Smooth muscle cell of the umbilical artery (primary cell): ENCODE measurements around the gene AP4B1. TPM values are rescaled to one million over a fixed set of nuclear protein-coding genes. Genes with fewer than 3 reads are reported as not detected.

Source experiments
- total RNA-seq: library from RNA; depleted of rRNA; stranded (reverse); fragments of >200 nt; gene quantifications from 2 replicates; pipeline ENCODE4 v1.2.3, GENCODE V29; 2014

Gene AP4B1
- total RNA-seq: 21.4 and 31.0 TPM in 2 replicates

DNA sequence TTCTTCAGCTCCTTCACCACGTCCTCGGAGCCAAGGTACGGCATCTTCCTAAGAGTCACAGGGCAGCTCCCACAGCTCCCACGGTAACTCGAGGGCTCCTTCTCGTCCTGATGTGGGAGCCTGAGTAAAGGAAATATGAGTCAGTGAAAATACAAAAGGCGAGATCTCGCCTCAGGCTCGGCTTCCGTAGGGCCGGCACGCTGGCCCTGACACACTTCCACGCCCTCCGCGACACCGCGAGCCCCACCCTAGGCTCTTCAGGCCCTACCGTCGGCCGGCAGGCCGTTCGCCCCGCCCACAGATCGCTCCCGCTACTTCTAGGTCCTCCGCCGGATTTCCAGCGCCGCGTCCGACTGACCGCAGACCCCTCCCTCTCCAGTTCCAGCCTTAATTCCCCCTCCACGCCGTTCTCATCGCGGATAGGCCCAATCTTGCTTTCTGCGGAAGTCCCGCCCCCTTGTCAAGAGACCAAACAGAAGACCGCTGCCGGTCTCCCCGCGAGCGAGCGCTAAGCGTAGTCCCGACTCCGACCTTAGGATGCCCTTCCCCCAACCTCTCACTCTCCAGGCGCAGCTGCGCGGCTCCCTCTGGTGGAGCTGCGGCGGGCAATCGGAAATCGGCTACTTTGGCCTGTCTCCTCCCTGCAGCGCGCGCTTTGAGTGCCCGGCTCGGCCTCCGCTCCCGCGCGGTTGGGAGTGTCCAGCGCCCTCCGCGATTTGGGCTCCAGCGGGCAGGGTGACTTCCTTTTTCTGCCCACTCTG, at the start of gene AP4B1, which contains the start of gene DCLRE1B:
Gene AP4B1, minus strand, starts transcription at position 126 of the 761 bp plus-strand sequence. Its CDS starts 82 bp downstream, at position 44.
Gene DCLRE1B, plus strand, starts transcription at position 653 of the 761 bp plus-strand sequence. CDS start 261 bp downstream, outside the sequence.

DNA sequence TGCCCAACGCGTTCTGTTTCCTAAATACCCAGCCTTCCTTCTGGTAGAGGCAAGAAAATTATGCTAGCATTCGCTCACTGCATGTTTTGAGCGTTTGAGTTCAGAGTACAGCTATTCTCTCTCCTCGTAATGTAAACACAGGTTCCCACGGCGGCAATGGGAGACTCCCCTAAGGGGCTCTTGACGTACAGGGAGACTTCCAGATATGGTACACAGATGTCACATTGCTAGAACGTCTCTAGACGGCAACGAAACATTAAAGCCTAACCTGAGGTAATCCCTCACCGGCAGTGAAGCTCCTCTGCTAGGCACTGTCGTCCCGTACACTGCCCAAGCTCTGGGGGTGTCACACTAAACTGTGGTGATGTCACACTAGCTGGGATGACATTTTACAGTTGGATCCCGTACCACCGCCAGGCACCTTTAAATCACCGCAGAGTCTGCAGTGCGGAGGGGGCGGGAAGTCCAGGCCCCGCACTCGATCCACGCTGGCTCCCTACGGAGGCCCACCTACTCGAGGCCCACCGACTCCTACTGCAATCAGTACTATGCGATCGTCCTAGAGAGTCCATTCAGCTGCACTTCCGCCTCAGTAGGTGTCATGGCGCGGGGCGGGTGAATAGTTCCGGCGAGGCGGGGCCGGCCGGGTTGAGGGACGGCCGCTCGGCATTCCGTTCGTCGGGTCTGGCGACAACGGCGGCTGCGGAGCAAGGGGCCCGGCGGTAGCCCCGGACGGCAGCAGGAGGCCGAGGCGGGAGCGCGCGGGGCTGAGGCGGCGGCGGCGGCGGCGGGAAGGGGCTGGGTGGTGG, 24.5 kb upstream of the AP4B1 start, which contains the start of gene HIPK1:
Gene HIPK1, plus strand, starts transcription at position 384 of the 809 bp plus-strand sequence.

DNA sequence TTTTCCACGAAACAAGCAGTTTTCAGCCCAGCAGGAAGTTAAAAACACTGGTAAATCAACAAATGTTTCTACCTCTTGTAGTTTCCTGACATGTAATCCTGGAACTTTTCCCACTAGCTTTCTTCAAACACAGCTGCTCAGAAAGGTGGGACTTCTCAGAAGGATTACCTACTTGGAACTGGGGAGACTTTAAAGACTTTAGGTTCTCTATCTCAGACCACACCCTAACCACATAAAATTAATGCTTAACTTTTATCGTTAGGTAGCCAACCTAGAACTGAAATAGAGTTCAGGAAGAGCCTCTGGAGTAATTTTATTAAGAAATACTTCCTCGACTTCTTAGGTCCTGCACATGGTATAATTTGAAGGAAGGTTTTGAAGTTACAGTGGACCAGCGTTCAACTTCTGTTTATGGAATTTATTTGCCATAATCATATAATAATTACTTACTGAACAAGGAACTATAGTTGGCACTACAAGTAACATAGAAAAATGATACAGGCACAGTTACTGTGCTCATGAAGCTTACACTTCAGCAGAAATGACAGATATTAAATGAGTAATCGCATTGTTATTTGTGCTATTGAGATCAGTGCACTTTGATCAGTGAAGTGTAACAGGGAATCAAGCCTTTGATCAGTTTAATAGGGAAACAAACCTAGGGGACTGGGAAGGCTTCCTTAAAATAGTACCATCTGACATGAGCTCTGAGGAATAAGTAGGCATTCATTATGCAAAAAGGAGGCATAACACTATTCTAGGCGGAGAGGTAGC, 17.0 kb downstream of the AP4B1 start, which contains the start of gene BCL2L15:
Gene BCL2L15, minus strand, starts transcription at position 180 of the 774 bp plus-strand sequence. CDS start 206 bp downstream, outside the sequence.

DNA sequence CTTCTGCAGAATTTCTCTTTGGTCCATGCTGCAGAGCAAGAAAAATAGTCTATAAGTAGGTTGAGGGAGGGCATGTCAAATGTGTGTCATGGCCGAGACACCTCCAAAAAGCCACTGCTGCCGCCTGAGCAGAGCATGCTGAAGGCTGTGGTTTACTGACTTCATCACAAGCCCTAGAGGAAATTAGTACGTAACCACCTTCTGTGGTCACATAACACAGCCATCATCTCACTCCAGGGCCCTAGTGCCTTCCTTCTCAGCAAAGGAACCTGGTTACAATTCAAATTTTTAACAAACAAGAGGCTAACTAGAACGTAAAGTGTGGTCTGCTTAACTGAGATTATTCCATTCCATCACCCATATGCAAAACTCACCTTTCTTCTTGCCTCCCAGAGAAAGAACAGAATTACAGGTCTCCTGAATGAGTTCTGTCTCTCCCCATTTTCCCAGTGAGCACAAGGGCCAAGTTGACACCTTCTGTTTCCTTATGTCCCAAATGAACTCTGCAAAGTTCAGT, 32.9 kb downstream of the AP4B1 start, which contains the start of gene PTPN22:
Gene PTPN22, minus strand, starts transcription at position 116 of the 517 bp plus-strand sequence.

Other genes starting within 250 kb of the AP4B1 start
- gene PHTF1, start 145.3 kb downstream of the AP4B1 start, total RNA-seq: 46.9 and 53.6 TPM in 2 replicates
- gene RSBN1, start 92.3 kb downstream of the AP4B1 start, total RNA-seq: 10.1 and 23.9 TPM in 2 replicates
- gene PTPN22, start 33.1 kb downstream of the AP4B1 start, total RNA-seq: 1.5 and 4.8 TPM in 2 replicates
- under 0.01 and 0.18 TPM in 2 replicates for gene BCL2L15, start 17.2 kb downstream of the AP4B1 start, total RNA-seq
- gene DCLRE1B, start 527 bp upstream of the AP4B1 start, total RNA-seq: 0.59 and 2.3 TPM in 2 replicates
- gene HIPK1, start 24.5 kb upstream of the AP4B1 start, total RNA-seq: 21.4 and 27.3 TPM in 2 replicates
- gene OLFML3, start 74.7 kb upstream of the AP4B1 start, total RNA-seq: 120 and 270 TPM in 2 replicates
- not detected in 2 replicates for gene SYT6, start 249.1 kb upstream of the AP4B1 start, total RNA-seq